ENCODE measurements around the gene TRAF5.

DNA sequence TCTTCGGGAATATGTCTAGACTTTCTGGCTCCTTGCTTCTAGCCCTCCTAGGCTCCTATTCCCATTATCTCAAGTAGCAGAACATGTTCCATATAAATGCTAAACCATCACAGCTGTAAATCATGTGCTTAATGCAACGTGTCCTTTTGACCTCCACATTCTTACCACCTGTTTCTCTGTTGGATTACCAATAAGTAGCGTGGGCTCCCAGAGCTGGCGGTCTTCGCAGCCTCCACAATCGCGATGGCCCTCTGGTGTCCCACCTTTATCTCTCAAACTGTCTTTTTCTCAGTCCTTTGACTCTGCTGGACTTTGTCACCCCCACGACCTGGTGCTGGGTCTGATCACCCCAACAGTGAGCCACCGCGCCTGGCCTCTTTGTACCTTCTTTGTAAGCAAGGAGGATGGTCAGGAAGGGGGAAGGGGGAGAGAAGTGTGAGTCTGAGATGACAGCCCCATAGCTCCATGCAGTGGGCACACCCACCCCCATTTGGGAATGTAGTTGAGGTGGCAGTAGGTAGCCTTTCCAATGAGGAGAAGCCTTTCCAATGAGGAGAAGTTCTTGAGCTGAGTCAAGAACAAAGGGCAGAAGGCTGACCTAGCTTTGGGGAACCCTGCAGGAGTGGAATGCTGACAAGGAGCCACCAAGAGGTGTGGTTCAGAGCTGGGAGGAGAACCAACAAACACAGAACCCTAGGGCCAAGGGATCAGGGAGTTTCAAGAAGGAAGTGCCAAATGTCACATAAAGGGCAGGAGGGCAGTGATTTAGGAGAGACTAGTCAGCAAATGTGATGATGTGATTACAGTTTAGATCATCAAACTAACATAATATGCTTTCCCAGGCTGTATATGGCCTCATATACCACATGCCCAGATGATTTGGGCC is 14.2 kb downstream of the TRAF5 start:
- TF ChIP-seq CTCF (IDR thresholded peaks at IDR 0.05; ENCODE audit: low read depth, low read length, missing input control) (no peak), RAD21 (IDR thresholded peaks at IDR 0.05) (no peak), HNF4A (conservative IDR thresholded peaks at IDR 0.05) (no peak)
- TF ChIP-seq, protein P1, sequence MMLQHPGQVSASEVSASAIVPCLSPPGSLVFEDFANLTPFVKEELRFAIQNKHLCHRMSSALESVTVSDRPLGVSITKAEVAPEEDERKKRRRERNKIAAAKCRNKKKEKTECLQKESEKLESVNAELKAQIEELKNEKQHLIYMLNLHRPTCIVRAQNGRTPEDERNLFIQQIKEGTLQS (IDR thresholded peaks at IDR 0.05) = no peak
- TF ChIP-seq, protein P2, sequence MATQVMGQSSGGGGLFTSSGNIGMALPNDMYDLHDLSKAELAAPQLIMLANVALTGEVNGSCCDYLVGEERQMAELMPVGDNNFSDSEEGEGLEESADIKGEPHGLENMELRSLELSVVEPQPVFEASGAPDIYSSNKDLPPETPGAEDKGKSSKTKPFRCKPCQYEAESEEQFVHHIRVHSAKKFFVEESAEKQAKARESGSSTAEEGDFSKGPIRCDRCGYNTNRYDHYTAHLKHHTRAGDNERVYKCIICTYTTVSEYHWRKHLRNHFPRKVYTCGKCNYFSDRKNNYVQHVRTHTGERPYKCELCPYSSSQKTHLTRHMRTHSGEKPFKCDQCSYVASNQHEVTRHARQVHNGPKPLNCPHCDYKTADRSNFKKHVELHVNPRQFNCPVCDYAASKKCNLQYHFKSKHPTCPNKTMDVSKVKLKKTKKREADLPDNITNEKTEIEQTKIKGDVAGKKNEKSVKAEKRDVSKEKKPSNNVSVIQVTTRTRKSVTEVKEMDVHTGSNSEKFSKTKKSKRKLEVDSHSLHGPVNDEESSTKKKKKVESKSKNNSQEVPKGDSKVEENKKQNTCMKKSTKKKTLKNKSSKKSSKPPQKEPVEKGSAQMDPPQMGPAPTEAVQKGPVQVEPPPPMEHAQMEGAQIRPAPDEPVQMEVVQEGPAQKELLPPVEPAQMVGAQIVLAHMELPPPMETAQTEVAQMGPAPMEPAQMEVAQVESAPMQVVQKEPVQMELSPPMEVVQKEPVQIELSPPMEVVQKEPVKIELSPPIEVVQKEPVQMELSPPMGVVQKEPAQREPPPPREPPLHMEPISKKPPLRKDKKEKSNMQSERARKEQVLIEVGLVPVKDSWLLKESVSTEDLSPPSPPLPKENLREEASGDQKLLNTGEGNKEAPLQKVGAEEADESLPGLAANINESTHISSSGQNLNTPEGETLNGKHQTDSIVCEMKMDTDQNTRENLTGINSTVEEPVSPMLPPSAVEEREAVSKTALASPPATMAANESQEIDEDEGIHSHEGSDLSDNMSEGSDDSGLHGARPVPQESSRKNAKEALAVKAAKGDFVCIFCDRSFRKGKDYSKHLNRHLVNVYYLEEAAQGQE (IDR thresholded peaks at IDR 0.05) = no peak
